PFSK-1 (cell line): Measurements from ENCODE around the gene PDHA1.

Experiments used
- FOXP2 ChIP-seq: optimal IDR thresholded peaks from 2 replicates; pipeline ENCODE3; 2011; ENCODE audit warnings: borderline replicate concordance, control low read depth, inconsistent platforms; ENCODE audit not compliant: insufficient read depth; ENCODE audit errors: extremely low read length, extremely low read depth
- POLR2AphosphoS5 ChIP-seq: IDR thresholded peaks from 2 replicates; pipeline ENCODE4 v1.6.1; 2012; ENCODE audit warnings: low read depth, mild to moderate bottlenecking, control low read depth, low read length, moderate library complexity
- SIN3A ChIP-seq: IDR thresholded peaks from 2 replicates; pipeline ENCODE4 v1.6.1; 2012; ENCODE audit warnings: mild to moderate bottlenecking, low read length, moderate library complexity, borderline replicate concordance; ENCODE audit not compliant: insufficient read depth
- TAF1 ChIP-seq: IDR thresholded peaks from 2 replicates; pipeline ENCODE4 v1.6.1; 2012; ENCODE audit warnings: low read length, control low read depth, borderline replicate concordance; ENCODE audit not compliant: insufficient read depth

DNA sequence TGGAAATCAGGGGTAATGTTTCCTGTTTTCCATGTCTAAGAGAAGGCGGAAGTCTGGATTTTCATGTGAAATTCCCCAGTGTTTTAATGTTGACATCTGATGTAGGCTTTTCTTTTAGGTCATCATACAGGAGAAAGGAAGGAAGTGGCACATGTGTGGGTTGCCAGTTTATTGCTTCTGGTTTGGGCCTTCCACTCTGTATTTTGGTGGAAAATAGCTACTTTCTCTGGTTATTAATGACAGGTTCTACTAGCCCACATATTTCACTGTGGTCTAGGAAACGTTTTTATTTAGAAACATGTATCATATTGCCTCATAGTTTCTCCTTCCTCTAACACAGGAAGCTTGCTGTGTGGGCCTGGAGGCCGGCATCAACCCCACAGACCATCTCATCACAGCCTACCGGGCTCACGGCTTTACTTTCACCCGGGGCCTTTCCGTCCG is 7.2 kb downstream of the PDHA1 start:
- TF ChIP-seq TAF1 (no peak), POLR2AphosphoS5 (no peak), SIN3A (no peak), FOXP2 (no peak)
